DOHH2 (cell line): ENCODE measurements around the gene TTC19.
"Not testable (repeated sequence)": the region's sequence is repeated elsewhere in the genome, so short reads cannot be mapped to it uniquely, and the experiment has no call there.

Source experiments
- CTCF ChIP-seq: fragments of 200-600 bp; sonication (generic); IDR thresholded peaks from one replicate; pipeline ENCODE4 v1.5.1; 2014; ENCODE audit warnings: antibody characterized with exemption, mild to moderate bottlenecking, low read depth, low read length; ENCODE audit not compliant: poor library complexity, severe bottlenecking
- EZH2phosphoT487 ChIP-seq: fragments of 200-600 bp; sonication (generic); IDR thresholded peaks from 2 replicates; pipeline ENCODE4 v1.6.1; 2017; ENCODE audit warnings: borderline replicate concordance, mild to moderate bottlenecking, antibody characterized with exemption, low read length, moderate library complexity, mixed read lengths

- not testable (repeated sequence) for TF ChIP-seq CTCF, EZH2phosphoT487
Measured at GRCh38 chr17:15979013-15979412, 20.6 kb upstream of the TTC19 start.
